ENCODE measurements around the gene JAZF1. TPM values are rescaled to one million over a fixed set of nuclear protein-coding genes. Genes with fewer than 3 reads are reported as not detected.

Gene JAZF1
- total and polyA plus RNA-seq, 3 donors from 2014 or later = 38.5 to 51.0 (median 46.4) TPM

DNA sequence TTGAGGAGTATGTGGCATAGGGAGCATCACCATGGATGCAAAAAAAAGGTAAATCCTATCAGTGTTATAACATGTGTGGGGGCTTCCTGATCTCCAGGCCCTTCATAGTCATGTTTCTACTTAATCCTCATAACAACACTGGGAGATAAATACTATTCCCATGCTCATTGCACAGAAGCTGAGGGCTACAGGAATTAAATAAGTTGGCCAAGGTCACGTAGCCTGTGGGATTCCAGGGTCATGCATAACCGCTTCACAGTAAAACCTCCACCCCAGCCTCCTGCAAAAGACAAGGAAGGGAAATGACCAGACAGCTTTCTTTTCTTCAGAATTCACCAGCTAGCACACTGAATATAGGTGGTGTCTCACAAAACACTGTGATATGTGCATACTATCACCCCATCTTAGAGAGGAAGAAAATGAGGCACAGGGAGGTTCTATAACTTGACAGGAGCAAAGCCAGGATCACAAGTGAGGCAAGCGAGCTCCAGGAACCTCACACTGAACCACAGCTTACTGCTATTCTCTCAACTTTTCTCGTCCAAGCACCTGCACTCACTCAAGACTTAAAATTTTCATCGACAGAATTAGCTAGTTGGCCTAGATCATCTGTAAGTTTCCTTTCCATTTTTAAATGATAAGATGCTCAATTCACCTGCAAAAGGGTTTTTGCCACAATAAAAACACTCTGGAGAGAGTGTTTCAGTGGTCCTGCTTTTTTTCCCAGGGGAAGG lies 13.4 kb downstream of the JAZF1 start:
- no peak for DNase-seq
- TF ChIP-seq CTCF (IDR thresholded peaks at IDR 0.05) (no peak), POLR2A (IDR thresholded peaks at IDR 0.05) (no peak)
- Histone ChIP-seq H3K4me1 (peaks cover 23% of the 10 kb centered on the region), H3K27ac (no peak overlapping the region), H3K4me3 (no peak overlapping the region), H3K36me3 (ENCODE audit: low read depth, missing control alignments) (no peaks in the 10 kb centered on the region), H3K27me3 (no peaks in the 10 kb centered on the region), H3K9me3 (no peaks in the 10 kb centered on the region)
- intact Hi-C loops (cut with DNase I; ENCODE audit: low total_unique reads) = no loop called here
- WGBS, 2 donors = 60 to 75% methylated on average over 5 of the region's 5 CpGs

- H3K9me3 ChIP-seq = no peaks in the 10 kb centered on the region
- no peak for TF ChIP-seq CTCF (IDR thresholded peaks at IDR 0.05)
- no peak for TF ChIP-seq POLR2A (IDR thresholded peaks at IDR 0.05)
- H3K4me3 ChIP-seq = no peak overlapping the region
- H3K4me1 ChIP-seq = peaks cover 23% of the 10 kb centered on the region
- DNase-seq = no peak
- no peak overlapping the region for H3K27ac ChIP-seq
- no peaks in the 10 kb centered on the region for H3K36me3 ChIP-seq (ENCODE audit: low read depth, missing control alignments)
- H3K27me3 ChIP-seq = no peaks in the 10 kb centered on the region
- WGBS, 2 donors = 68 to 73% methylated on average over 4 of the region's 4 CpGs
- intact Hi-C loops (cut with DNase I; ENCODE audit: low total_unique reads) = no loop called here
These were observed 14.3 kb downstream of the JAZF1 start for GRCh38 chr7:28165961-28166955.

DNA sequence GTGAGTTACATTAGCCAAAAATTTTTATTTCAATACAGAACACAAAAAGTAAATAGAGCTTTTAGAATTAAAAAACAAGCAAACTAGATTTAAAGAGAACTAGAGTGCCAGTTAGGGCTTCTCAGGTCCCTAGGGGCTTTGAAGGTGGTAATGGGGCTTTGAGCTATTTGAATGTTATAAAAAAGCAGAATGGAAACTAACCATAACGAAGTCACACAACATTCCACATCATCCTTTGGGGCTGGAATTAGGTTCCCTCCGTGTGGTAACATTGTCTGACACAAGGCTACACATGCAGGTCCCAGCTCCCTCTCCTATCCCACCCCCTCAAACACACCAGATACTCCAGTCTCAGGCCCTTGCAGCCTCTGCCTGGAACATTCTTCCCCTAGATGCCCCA lies 15.3 kb downstream of the JAZF1 start:
- no peak overlapping the region for H3K4me3 ChIP-seq
- intact Hi-C loops (cut with DNase I; ENCODE audit: low total_unique reads) = no loop called here
- no peaks in the 10 kb centered on the region for H3K36me3 ChIP-seq (ENCODE audit: low read depth, missing control alignments)
- no peaks in the 10 kb centered on the region for H3K9me3 ChIP-seq
- H3K27ac ChIP-seq = no peak overlapping the region
- WGBS, 2 donors = 44 to 66% methylated on average over 2 of the region's 2 CpGs
- no peak for DNase-seq
- no peaks in the 10 kb centered on the region for H3K27me3 ChIP-seq
- peaks cover 23% of the 10 kb centered on the region for H3K4me1 ChIP-seq
- TF ChIP-seq POLR2A (IDR thresholded peaks at IDR 0.05) (no peak), CTCF (IDR thresholded peaks at IDR 0.05) (no peak)

DNA sequence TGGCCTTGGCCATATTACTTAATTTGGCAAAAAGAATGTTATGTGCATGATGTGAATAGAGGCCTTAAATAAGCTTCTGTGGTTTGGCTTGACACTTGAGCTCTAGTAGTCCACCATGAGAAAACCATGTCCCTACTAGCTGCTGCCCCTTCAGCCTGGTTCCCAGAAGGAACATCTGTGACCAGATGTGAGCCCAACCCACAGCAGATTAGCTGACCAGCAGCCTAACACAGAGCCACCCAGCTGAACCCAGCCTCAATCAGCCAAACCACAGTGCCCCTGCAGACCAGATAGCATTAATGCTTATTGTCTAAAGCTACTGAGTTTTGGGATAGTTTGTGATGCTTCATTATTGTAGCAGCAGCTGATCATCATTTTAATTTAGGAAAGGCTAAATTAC lies 16.6 kb downstream of the JAZF1 start:
- no peak for DNase-seq
- Histone ChIP-seq H3K27me3 (no peaks in the 10 kb centered on the region), H3K4me1 (peaks cover 23% of the 10 kb centered on the region), H3K36me3 (ENCODE audit: low read depth, missing control alignments) (no peaks in the 10 kb centered on the region), H3K4me3 (no peak overlapping the region), H3K27ac (no peak overlapping the region), H3K9me3 (no peaks in the 10 kb centered on the region)
- TF ChIP-seq CTCF (IDR thresholded peaks at IDR 0.05) (no peak), POLR2A (IDR thresholded peaks at IDR 0.05) (no peak)
- intact Hi-C loops (cut with DNase I; ENCODE audit: low total_unique reads) = no loop called here

Measured in testis (tissue), 3 donors.